Neutrophil (primary cell): Measurements from ENCODE around the gene SMC4.

Source experiments
- H3K27ac ChIP-seq: fragments of 200-600 bp; sonication (generic); 2 replicates; pipeline ENCODE4 v1.5.1; 2016; ENCODE audit warnings: mild to moderate bottlenecking, moderate library complexity
- H3K27me3 ChIP-seq: fragments of 200-600 bp; sonication (generic); 2 replicates; pipeline ENCODE4 v1.6.0; 2016; ENCODE audit warnings: mild to moderate bottlenecking
- H3K36me3 ChIP-seq: fragments of 200-600 bp; sonication (generic); 2 replicates; pipeline ENCODE4 v1.5.1; 2017
- H3K4me1 ChIP-seq, 2 experiments: fragments of 200-600 bp in 1 of 2; sonication (generic) in 1 of 2; 1 replicate in 1 of 2; 2 replicates in 1 of 2; pipeline versions ENCODE4 v1.5.1 to v1.6.1; 2013 to 2016; ENCODE audit warnings: low read depth in 1 of 2, low read length in 1 of 2, mild to moderate bottlenecking in 1 of 2, moderate library complexity in 1 of 2; ENCODE audit not compliant: control insufficient read depth in 1 of 2, insufficient read depth in 1 of 2
- H3K4me3 ChIP-seq, 2 experiments: fragments of 200-600 bp in 1 of 2; sonication (generic) in 1 of 2; 1 replicate in 1 of 2; 2 replicates in 1 of 2; pipeline ENCODE4 v1.5.1; 2013 to 2016; ENCODE audit warnings: low read depth in 1 of 2, low read length in 1 of 2, mild to moderate bottlenecking in 1 of 2, moderate library complexity in 1 of 2
- H3K9me3 ChIP-seq: fragments of 200-600 bp; sonication (generic); 2 replicates; pipeline ENCODE4 v1.5.1; 2016
- CTCF ChIP-seq: fragments of 200-600 bp; sonication (generic); IDR thresholded peaks from 2 replicates; pipeline ENCODE4 v1.5.1; 2016; ENCODE audit warnings: antibody characterized with exemption

SMC4 gene

GRCh38 chr3:160370987-160371857, 28.2 kb upstream of the SMC4 start:
- Histone ChIP-seq H3K27me3 (no peaks in the 10 kb centered on the region), H3K4me1 (peaks cover 0 to 5% of the 10 kb centered on the region in 2 experiments)
- no peak for TF ChIP-seq CTCF

GRCh38 chr3:160372780-160373179, 26.7 kb upstream of the SMC4 start:
- H3K9me3 ChIP-seq = no peaks in the 10 kb centered on the region
- no peaks in the 10 kb centered on the region for H3K36me3 ChIP-seq
- peaks cover 0 to 5% of the 10 kb centered on the region in 2 experiments for H3K4me1 ChIP-seq
- no peaks in the 10 kb centered on the region for H3K27me3 ChIP-seq
- TF ChIP-seq CTCF = no peak
- no peak overlapping the region for H3K27ac ChIP-seq
- no peak overlapping the region for H3K4me3 ChIP-seq

More at GRCh38 chr3:160370987-160371857, 28.2 kb upstream of the SMC4 start:
- Histone ChIP-seq H3K9me3 (no peaks in the 10 kb centered on the region), H3K36me3 (no peaks in the 10 kb centered on the region), H3K4me3 (no peak overlapping the region), H3K27ac (no peak overlapping the region)

- Histone ChIP-seq H3K27me3 (no peaks in the 10 kb centered on the region), H3K4me3 (no peak overlapping the region), H3K27ac (no peak overlapping the region), H3K4me1 (peaks cover 0 to 4% of the 10 kb centered on the region in 2 experiments), H3K36me3 (no peaks in the 10 kb centered on the region), H3K9me3 (no peaks in the 10 kb centered on the region)
- no peak for TF ChIP-seq CTCF
Measured at GRCh38 chr3:160373655-160374054, 25.8 kb upstream of the SMC4 start.

- Histone ChIP-seq H3K36me3 (no peaks in the 10 kb centered on the region), H3K4me1 (no peaks in the 10 kb centered on the region), H3K27me3 (no peaks in the 10 kb centered on the region), H3K9me3 (no peaks in the 10 kb centered on the region), H3K4me3 (no peak overlapping the region), H3K27ac (no peak overlapping the region)
- no peak for TF ChIP-seq CTCF
Measured at GRCh38 chr3:160374472-160374871, 25.0 kb upstream of the SMC4 start.

GRCh38 chr3:160374925-160375324, 24.5 kb upstream of the SMC4 start:
- H3K36me3 ChIP-seq = no peaks in the 10 kb centered on the region
- no peak for TF ChIP-seq CTCF
- no peaks in the 10 kb centered on the region for H3K27me3 ChIP-seq
- H3K27ac ChIP-seq = no peak overlapping the region
- no peaks in the 10 kb centered on the region for H3K9me3 ChIP-seq
- no peak overlapping the region for H3K4me3 ChIP-seq
- no peaks in the 10 kb centered on the region for H3K4me1 ChIP-seq
